Measurements from ENCODE around the gene PRKCE. TPM values are rescaled to one million over a fixed set of nuclear protein-coding genes. Genes with fewer than 3 reads are reported as not detected.

The PRKCE gene
- total and polyA plus RNA-seq, 2 of the 8 experiments (the other 6 are each of a cell fraction or from before 2014, with no cell fraction given) = 0.54 to 2.1 TPM

GRCh38 chr2:45946023-45946422 lies 294.5 kb downstream of the PRKCE start:
- H3K79me2 ChIP-seq (ENCODE audit: control insufficient read depth in 1 of 2, insufficient read depth in 2 of 2, low read length in 2 of 2) = no peaks in the 10 kb centered on the region
- no peaks in the 10 kb centered on the region for H3K79me1 ChIP-seq (ENCODE audit: low read depth, low read length)
- H3K4me3 ChIP-seq (ENCODE audit: extremely low read depth in 1 of 4, insufficient read depth in 2 of 4, low read depth in 3 of 4, low read length in 4 of 4) = no peak overlapping the region
- H4K91ac ChIP-seq (replicated peaks; ENCODE audit: insufficient read length, low read length) = no peak overlapping the region
- H3K23me2 ChIP-seq (ENCODE audit: low read depth, low read length) = no peaks in the 10 kb centered on the region
- H3K18ac ChIP-seq (ENCODE audit: extremely low read depth, low read length) = no peak overlapping the region
- no peaks in the 10 kb centered on the region for H3K36me3 ChIP-seq (ENCODE audit: control insufficient read depth in 2 of 4, insufficient read depth in 4 of 4, low read length in 3 of 4)
- no peak for FAIRE-seq
- H3K4ac ChIP-seq (replicated peaks; ENCODE audit: insufficient read length, low read depth, low read length) = no peak overlapping the region
- no peaks in the 10 kb centered on the region for H3K27me3 ChIP-seq (replicated peaks in 1 of 4; ENCODE audit: control insufficient read depth in 3 of 4, extremely low read depth in 1 of 4, insufficient read depth in 3 of 4, low read length in 3 of 4)
- peaks cover 0 to 6% (median 0%) of the 10 kb centered on the region in 4 experiments; a peak in 1 of 7 replicates for H3K4me1 ChIP-seq (replicated peaks in 1 of 4; ENCODE audit: control insufficient read depth in 3 of 4, insufficient read depth in 4 of 4, low read length in 3 of 4)
- H4K20me1 ChIP-seq (replicated peaks in 1 of 2; ENCODE audit: control insufficient read depth in 1 of 2, insufficient read depth in 2 of 2, low read length in 2 of 2) = no peaks in the 10 kb centered on the region
- no peak overlapping the region for H2BK5ac ChIP-seq (ENCODE audit: low read depth, low read length)
- POLR2A ChIA-PET (ENCODE audit: partially characterized antibody) = no interaction called here
- no peaks in the 10 kb centered on the region for H3K9me3 ChIP-seq (ENCODE audit: insufficient read depth in 2 of 2, low read depth in 1 of 2, low read length in 1 of 2)
- H3K4me2 ChIP-seq (ENCODE audit: insufficient read depth in 1 of 2, low read depth in 2 of 2, low read length in 2 of 2) = no peak overlapping the region
- H2BK120ac ChIP-seq (replicated peaks; ENCODE audit: low read depth, low read length) = no peak overlapping the region
- H2BK15ac ChIP-seq (ENCODE audit: low read length) = no peak overlapping the region
- H3K9ac ChIP-seq (replicated peaks in 1 of 4; ENCODE audit: extremely low read depth in 1 of 4, low read depth in 3 of 4, low read length in 3 of 4) = no peak overlapping the region
- no peak overlapping the region for H2BK12ac ChIP-seq (ENCODE audit: low read depth, low read length)
- no peak overlapping the region for H3K14ac ChIP-seq (ENCODE audit: insufficient read length)
- no peak overlapping the region for H4K5ac ChIP-seq (ENCODE audit: insufficient read length, low read depth, low read length)
- no peak overlapping the region for H2BK20ac ChIP-seq (ENCODE audit: low read length)
- CTCF ChIA-PET (ENCODE audit: partially characterized antibody) = interaction anchor here (0.9 kb wide), 1 partner anchor 13 kb away, joined by 3 read pairs; no protein-coding TSS in a partner anchor
- H3K23ac ChIP-seq (ENCODE audit: insufficient read length) = no peak overlapping the region
- no peak overlapping the region for H2AFZ ChIP-seq (ENCODE audit: low read length)
- no peak overlapping the region for H2AK5ac ChIP-seq (ENCODE audit: low read depth, low read length)
- WGBS, 2 experiments (ENCODE audit: extremely low coverage in 1 of 2, insufficient coverage in 1 of 2, insufficient read length in 1 of 2, insufficient replicate concordance in 2 of 2, low coverage in 1 of 2, low lambda C conversion rate in 2 of 2, missing lambda C conversion rate in 1 of 2) = 89% methylated on average over 3 of the region's 3 CpGs; no CpG with 5 or more reads in 1 of the 2 experiments
- H4K8ac ChIP-seq (ENCODE audit: extremely low read depth, insufficient read depth, low read length) = no peak overlapping the region
- H3K56ac ChIP-seq (replicated peaks; ENCODE audit: insufficient read length, low read depth, low read length) = no peak overlapping the region
- H3K27ac ChIP-seq (ENCODE audit: low read depth, low read length) = no peak overlapping the region
- no peak for DNase-seq (ENCODE audit: low read depth in 1 of 2, low spot score in 2 of 2)
- TF ChIP-seq SIN3A (conservative IDR thresholded peaks at IDR 0.05 in 1 of 2, IDR thresholded peaks at IDR 0.05 in 1 of 2; ENCODE audit: low read depth in 1 of 2, low read length in 2 of 2) (no peak), TAF1 (IDR thresholded peaks at IDR 0.05; ENCODE audit: low read depth, low read length) (no peak), TEAD4 (IDR thresholded peaks at IDR 0.05; ENCODE audit: low read depth, low read length) (no peak), BACH1 (IDR thresholded peaks at IDR 0.05; ENCODE audit: low read length) (no peak), RFX5 (IDR thresholded peaks at IDR 0.05; ENCODE audit: borderline replicate concordance, low read depth, low read length) (no peak), CHD2 (IDR thresholded peaks at IDR 0.05; ENCODE audit: low read length) (no peak), BRCA1 (IDR thresholded peaks at IDR 0.05; ENCODE audit: low read depth, low read length) (no peak), POU5F1 (IDR thresholded peaks at IDR 0.05; ENCODE audit: low read depth, low read length) (no peak), KDM5A (IDR thresholded peaks at IDR 0.05; ENCODE audit: low read length) (no peak), POLR2AphosphoS5 (IDR thresholded peaks at IDR 0.05; ENCODE audit: low read depth, low read length) (no peak), JUN (IDR thresholded peaks at IDR 0.05; ENCODE audit: low read depth, low read length) (no peak), CHD1 (IDR thresholded peaks at IDR 0.05; ENCODE audit: low read depth, low read length) (no peak), KDM4A (IDR thresholded peaks at IDR 0.05; ENCODE audit: low read depth, low read length, severe bottlenecking) (no peak), BCL11A (IDR thresholded peaks at IDR 0.05; ENCODE audit: low read depth in 2 of 2, low read length in 2 of 2) (no peak)
- TF ChIP-seq, protein P1, sequence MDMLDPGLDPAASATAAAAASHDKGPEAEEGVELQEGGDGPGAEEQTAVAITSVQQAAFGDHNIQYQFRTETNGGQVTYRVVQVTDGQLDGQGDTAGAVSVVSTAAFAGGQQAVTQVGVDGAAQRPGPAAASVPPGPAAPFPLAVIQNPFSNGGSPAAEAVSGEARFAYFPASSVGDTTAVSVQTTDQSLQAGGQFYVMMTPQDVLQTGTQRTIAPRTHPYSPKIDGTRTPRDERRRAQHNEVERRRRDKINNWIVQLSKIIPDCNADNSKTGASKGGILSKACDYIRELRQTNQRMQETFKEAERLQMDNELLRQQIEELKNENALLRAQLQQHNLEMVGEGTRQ (IDR thresholded peaks at IDR 0.05; ENCODE audit: low read length) = no peak
